Liver (tissue), 2 donors: ENCODE data around the gene ANTXR1.

Experiments used
- JUND ChIP-seq, 2 donors: IDR thresholded peaks; 2 replicates each; pipeline ENCODE4 v1.6.1; 2016; ENCODE audit warnings: antibody characterized with exemption in 2 of 2
- TAF1 ChIP-seq: conservative IDR thresholded peaks from 2 replicates; pipeline ENCODE4 v1.6.1; 2016; ENCODE audit warnings: antibody characterized with exemption, mild to moderate bottlenecking
- donor health status: healthy.

GRCh38 chr2:69138247-69138772, 125.3 kb downstream of the ANTXR1 start:
- TF ChIP-seq JUND (IDR thresholded peaks at IDR 0.05) (no peak), TAF1 (no peak)
